Activated T-cell treated with anti-CD3 and anti-CD28 coated beads, Interleukin-2, amount 50 U/mL, for 24 hours (primary cell): ENCODE data around the gene EZR.

ENCODE experiments used
- DNase-seq: peaks from one replicate; pipeline ENCODE4 v3.0.0-alpha.2; 2020
- H3K27ac Mint-ChIP-seq: 2 replicates; pipeline ENCODE4 v1.8.0; 2020; ENCODE audit warnings: mild to moderate bottlenecking, mixed read lengths
- H3K27me3 Mint-ChIP-seq: 2 replicates; pipeline ENCODE4 v1.8.0; 2020; ENCODE audit warnings: mixed read lengths
- H3K36me3 Mint-ChIP-seq: 2 replicates; pipeline ENCODE4 v1.8.0; 2020; ENCODE audit warnings: low read depth, mixed read lengths
- H3K4me1 Mint-ChIP-seq: 2 replicates; pipeline ENCODE4 v1.8.0; 2020; ENCODE audit warnings: low read depth, mixed read lengths
- H3K4me3 Mint-ChIP-seq: 2 replicates; pipeline ENCODE4 v1.8.0; 2020; ENCODE audit warnings: mild to moderate bottlenecking, moderate library complexity, mixed read lengths
- H3K9me3 Mint-ChIP-seq: 2 replicates; pipeline ENCODE4 v1.8.0; 2020; ENCODE audit warnings: mixed read lengths

EZR gene

DNA sequence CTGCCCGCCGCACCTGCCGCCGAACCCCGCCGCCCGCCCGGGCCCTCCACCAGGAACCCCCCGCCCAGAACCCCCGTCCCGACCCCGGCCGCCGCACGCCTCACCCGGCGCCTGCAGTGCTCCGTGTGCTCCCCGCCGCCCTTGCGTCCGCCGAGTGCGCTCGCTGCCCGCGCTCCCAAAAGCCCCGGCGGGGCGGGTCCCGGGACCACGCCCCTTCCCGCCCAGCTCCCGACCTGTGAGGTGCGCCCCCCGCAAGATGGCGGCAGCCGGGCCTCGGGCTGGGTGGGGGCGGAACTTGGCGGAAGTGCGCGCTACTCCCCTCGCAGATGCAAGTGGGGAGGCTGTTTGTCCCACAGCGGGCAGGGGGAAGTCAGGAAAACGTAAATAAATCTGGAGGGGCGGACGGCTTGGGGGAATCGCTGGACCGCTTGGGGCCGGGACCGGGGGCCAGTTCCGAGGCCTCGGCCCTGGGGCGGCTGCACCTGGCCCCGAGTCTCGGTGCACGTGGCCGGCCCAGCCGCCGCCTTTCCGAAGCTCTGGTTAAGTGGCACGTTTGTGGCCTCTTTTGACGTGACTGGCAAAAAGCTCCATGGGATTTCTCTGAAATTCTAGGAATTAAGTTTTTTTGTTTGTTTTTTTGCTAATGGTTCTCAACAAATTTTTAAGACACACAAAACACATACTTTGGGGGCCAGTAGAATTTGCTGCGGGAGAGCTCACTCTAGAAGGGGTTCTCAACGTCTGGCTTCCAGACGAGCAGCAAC, at the start of gene EZR:
EZR (minus strand) TSS at position 156 of the 764 bp plus-strand sequence. CDS start 1,275 bp downstream, outside the sequence.
- Mint-ChIP-seq H3K4me1 (peaks cover 50% of the 10 kb centered on the region), H3K27ac (peak within 1 kb of the TSS; percentile 93), H3K36me3 (peaks cover 38% of the 10 kb centered on the region), H3K4me3 (peak within 1 kb of the TSS; percentile 100), H3K9me3 (peaks cover 3% of the 10 kb centered on the region), H3K27me3 (no peaks in the 10 kb centered on the region)
- DNase-seq, result peak; percentile 90

DNA sequence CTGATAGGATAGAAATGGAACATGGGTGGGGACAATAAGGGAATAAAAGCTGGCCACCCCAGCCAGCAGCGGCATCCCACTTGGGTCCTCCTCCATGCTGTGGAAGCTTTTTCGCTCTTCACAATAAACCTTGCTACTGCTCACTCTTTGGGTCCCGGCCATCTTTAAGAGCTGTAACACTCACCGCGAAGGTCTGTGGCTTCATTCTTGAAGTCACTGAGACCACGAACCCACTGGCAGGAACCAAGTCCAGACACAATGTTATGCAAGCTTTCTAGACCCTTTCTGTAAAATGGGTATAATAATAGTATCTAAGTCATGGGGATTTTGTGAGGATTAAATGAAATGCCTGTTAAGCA, 48.9 kb upstream of the EZR start:
- Mint-ChIP-seq H3K27ac (peak overlapping the region; percentile 38), H3K36me3 (no peaks in the 10 kb centered on the region), H3K4me3 (no peak overlapping the region)

DNA sequence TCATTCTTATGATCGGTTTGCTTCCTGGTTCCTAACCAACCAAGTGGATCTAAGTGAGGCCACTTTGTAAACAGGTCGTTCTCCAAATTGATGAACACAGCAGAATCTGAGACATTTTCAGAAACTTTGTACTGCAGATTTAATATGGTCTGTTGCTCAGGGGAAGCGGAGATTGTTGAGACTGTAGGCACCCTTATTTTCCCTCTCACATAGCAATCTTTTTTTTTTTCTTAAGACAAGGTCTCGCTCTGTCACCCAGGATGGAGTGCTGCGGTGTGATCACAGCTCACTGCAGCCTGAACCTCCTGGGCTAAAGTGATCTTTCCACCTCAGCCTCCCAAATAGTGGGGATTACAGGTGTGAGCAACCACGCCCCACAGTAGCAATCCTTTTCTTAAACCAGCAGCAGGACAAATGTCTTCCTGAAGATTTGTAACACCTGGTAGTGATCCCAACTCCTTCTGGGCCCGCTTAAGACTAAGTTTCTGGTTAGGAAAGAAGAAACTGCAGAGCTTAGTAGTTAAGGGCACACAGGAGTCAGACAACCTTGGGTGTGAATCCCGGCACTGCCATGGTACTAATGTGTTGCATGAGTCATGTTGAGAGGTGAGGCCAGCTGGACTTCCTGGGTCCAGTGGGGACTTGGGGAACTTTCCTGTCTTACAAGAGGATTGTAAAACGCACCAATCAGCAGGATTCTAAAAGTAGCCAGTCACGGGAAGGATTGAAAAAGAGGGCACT, 48.4 kb upstream of the EZR start:
- Mint-ChIP-seq H3K4me3 (no peak overlapping the region), H3K9me3 (peaks cover 2% of the 10 kb centered on the region), H3K4me1 (peaks cover 40% of the 10 kb centered on the region), H3K36me3 (no peaks in the 10 kb centered on the region), H3K27ac (peak overlapping the region; percentile 38), H3K27me3 (no peaks in the 10 kb centered on the region)
- DNase-seq, result no peak

More for the DNA sequence above, 48.9 kb upstream of the EZR start:
- DNase-seq, result no peak
- H3K4me1 Mint-ChIP-seq, result peaks cover 40% of the 10 kb centered on the region
- peaks cover 2% of the 10 kb centered on the region for H3K9me3 Mint-ChIP-seq
- no peaks in the 10 kb centered on the region for H3K27me3 Mint-ChIP-seq

- no peak for DNase-seq
- Mint-ChIP-seq H3K9me3 (peaks cover 2% of the 10 kb centered on the region), H3K36me3 (no peaks in the 10 kb centered on the region), H3K27ac (no peak overlapping the region), H3K27me3 (no peaks in the 10 kb centered on the region), H3K4me3 (no peak overlapping the region), H3K4me1 (peaks cover 35% of the 10 kb centered on the region)
Measured at GRCh38 chr6:158865769-158866168, 46.6 kb upstream of the EZR start.

- Mint-ChIP-seq H3K27ac (no peak overlapping the region), H3K36me3 (no peaks in the 10 kb centered on the region), H3K4me1 (peaks cover 16% of the 10 kb centered on the region), H3K9me3 (no peaks in the 10 kb centered on the region), H3K4me3 (no peak overlapping the region), H3K27me3 (no peaks in the 10 kb centered on the region)
- no peak for DNase-seq
Measured at GRCh38 chr6:158863646-158864045, 44.5 kb upstream of the EZR start.

DNA sequence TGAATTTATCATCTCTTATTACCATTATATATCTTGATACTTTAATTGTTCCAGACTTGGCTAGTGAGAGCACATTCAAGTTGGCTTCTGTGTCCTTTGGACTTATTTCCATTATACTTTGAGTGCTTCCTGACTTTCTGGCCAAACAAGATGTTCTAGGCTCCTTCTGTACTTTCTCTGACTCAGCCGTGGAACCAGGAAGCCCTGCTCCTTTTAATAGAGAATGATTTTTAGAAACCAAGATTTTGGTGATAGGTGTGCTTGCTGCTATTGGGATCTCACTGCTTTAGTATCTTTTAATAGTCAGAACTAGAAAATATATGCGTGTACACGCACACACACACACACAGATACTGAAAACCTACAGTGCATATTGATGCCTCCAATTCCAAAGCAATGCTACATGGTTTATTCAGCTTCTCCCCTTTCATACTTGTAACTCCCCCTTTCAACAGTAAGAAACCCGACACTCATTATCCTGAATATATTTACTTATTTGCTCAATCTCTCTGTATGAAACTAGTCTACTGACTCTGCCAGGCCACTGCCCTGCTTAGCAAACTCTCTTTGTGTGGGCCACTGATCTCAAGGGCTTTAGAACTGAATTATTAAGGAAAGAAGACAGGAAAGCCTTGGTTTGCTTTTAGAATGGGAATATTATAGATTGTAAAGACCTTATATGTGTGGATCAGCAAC, 42.7 kb upstream of the EZR start:
- Mint-ChIP-seq H3K4me1 (peaks cover 7% of the 10 kb centered on the region), H3K4me3 (no peak overlapping the region), H3K27ac (no peak overlapping the region), H3K36me3 (no peaks in the 10 kb centered on the region), H3K27me3 (no peaks in the 10 kb centered on the region), H3K9me3 (no peaks in the 10 kb centered on the region)
- DNase-seq, result no peak

- peaks cover 16% of the 10 kb centered on the region for H3K4me1 Mint-ChIP-seq
- DNase-seq, result no peak
- no peaks in the 10 kb centered on the region for H3K27me3 Mint-ChIP-seq
- no peaks in the 10 kb centered on the region for H3K36me3 Mint-ChIP-seq
- no peak overlapping the region for H3K27ac Mint-ChIP-seq
- H3K9me3 Mint-ChIP-seq, result no peaks in the 10 kb centered on the region
- no peak overlapping the region for H3K4me3 Mint-ChIP-seq
Measured at GRCh38 chr6:158860279-158860865, 41.2 kb upstream of the EZR start.

DNA sequence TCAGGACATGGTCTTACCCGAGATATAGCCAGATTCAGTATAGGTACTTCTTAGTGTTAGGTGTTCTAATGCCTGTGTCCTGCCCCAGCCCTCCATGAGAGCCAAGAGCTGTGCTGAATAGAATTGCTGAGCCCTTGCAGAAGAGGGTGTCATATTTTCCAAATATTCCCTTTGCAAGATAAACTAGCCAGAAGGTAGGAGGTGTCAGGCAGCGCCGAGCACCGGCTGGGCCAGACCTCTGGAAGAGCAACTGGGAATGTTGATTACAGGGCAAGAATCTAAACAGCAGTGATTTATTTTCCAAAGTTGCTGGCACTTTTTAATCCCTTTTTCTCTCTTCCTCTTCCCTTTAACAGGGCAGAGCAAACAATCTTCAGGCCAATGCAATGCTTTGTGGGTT, 37.1 kb upstream of the EZR start:
- H3K4me3 Mint-ChIP-seq, result no peak overlapping the region
- H3K36me3 Mint-ChIP-seq, result no peaks in the 10 kb centered on the region
- no peaks in the 10 kb centered on the region for H3K27me3 Mint-ChIP-seq
- no peak for DNase-seq
- peaks cover 21% of the 10 kb centered on the region for H3K4me1 Mint-ChIP-seq
- no peak overlapping the region for H3K27ac Mint-ChIP-seq
- H3K9me3 Mint-ChIP-seq, result no peaks in the 10 kb centered on the region

GRCh38 chr6:158854214-158855101, 35.3 kb upstream of the EZR start:
- Mint-ChIP-seq H3K27ac (no peak overlapping the region), H3K36me3 (no peaks in the 10 kb centered on the region), H3K27me3 (no peaks in the 10 kb centered on the region), H3K4me3 (peak overlapping the region; percentile 5), H3K4me1 (peaks cover 37% of the 10 kb centered on the region), H3K9me3 (no peaks in the 10 kb centered on the region)
- DNase-seq, result peak; percentile 55

- no peaks in the 10 kb centered on the region for H3K36me3 Mint-ChIP-seq
- no peaks in the 10 kb centered on the region for H3K27me3 Mint-ChIP-seq
- no peak for DNase-seq
- no peak overlapping the region for H3K4me3 Mint-ChIP-seq
- H3K27ac Mint-ChIP-seq, result no peak overlapping the region
- H3K4me1 Mint-ChIP-seq, result peaks cover 41% of the 10 kb centered on the region
- H3K9me3 Mint-ChIP-seq, result no peaks in the 10 kb centered on the region
Measured at GRCh38 chr6:158853880-158854213, 34.7 kb upstream of the EZR start.

- Mint-ChIP-seq H3K9me3 (no peaks in the 10 kb centered on the region), H3K27ac (no peak overlapping the region), H3K36me3 (no peaks in the 10 kb centered on the region), H3K4me1 (peaks cover 41% of the 10 kb centered on the region), H3K27me3 (no peaks in the 10 kb centered on the region), H3K4me3 (no peak overlapping the region)
- peak; percentile 84 for DNase-seq
Measured at GRCh38 chr6:158853072-158853879, 34.1 kb upstream of the EZR start.

DNA sequence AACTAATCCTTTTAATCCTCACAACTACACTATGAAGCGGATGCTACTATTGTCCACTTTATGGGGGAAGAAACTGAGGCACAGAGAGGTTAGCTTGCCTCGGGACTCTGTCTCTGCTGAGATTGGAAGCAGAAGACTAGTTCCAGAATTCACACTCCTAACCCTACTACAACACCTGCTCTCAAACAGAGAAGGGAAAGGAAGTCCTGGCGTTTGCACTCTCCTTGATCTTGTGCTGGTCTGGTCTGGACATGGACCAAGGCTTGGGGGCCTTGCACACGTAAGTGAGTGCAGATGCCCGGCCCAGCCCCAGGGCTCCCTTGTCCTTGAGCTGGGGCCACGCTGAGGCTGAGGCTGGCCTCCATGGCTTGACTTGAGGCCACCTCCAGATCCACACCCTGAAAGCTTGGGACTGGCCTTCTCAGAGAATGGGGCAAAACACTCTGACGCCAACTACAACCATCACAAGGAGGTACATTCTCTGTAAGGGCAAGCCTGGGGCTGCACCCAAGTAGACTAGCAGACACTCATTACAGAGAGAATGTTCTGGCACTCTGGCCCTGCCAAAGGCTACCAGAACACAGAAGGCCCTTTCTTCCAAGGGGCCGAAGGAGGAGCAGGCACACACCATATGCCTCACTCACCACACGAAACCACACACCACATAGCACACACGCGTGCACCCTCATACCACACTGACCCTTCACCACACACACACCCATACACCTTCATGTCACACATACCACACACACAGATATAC, 33.3 kb upstream of the EZR start:
- no peaks in the 10 kb centered on the region for H3K36me3 Mint-ChIP-seq
- peaks cover 40% of the 10 kb centered on the region for H3K4me1 Mint-ChIP-seq
- no peaks in the 10 kb centered on the region for H3K27me3 Mint-ChIP-seq
- no peaks in the 10 kb centered on the region for H3K9me3 Mint-ChIP-seq
- H3K4me3 Mint-ChIP-seq, result no peak overlapping the region
- DNase-seq, result no peak
- H3K27ac Mint-ChIP-seq, result no peak overlapping the region

- no peaks in the 10 kb centered on the region for H3K27me3 Mint-ChIP-seq
- H3K36me3 Mint-ChIP-seq, result no peaks in the 10 kb centered on the region
- peak overlapping the region; percentile 96 for H3K27ac Mint-ChIP-seq
- H3K9me3 Mint-ChIP-seq, result no peaks in the 10 kb centered on the region
- DNase-seq, result no peak
- no peak overlapping the region for H3K4me3 Mint-ChIP-seq
- H3K4me1 Mint-ChIP-seq, result peaks cover 29% of the 10 kb centered on the region
Measured at GRCh38 chr6:158850807-158851115, 31.6 kb upstream of the EZR start.
